ENCODE data around the gene ATAD3A. TPM values are rescaled to one million over a fixed set of nuclear protein-coding genes. Genes with fewer than 3 reads are reported as not detected.

The ATAD3A gene
- total and polyA plus RNA-seq, 3 donors from 2014 or later = 22.0 to 37.4 (median 35.7) TPM

DNA sequence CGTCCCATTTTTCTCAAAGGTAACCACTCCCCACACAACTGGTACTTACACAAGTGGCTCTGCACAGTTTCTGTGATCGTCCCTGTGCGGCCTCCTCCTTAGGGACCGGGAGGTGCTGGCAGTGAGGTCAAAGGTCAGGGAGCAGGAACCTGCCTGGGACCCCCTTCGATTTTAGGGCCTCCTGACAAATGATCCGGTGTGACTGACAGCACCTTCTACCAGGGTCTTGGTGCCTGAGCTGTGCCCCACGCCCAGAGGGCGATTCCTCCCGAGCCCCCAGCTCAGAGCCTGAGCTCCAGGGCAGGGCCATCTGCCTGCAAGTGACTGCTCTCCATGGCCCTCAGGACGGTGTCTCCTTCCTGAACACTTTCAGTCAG, 40.3 kb downstream of the ATAD3A start:
- Histone ChIP-seq H3K9me3 (no peaks in the 10 kb centered on the region), H3K27ac (no peak overlapping the region), H3K4me3 (no peak overlapping the region), H3K4me1 (peaks cover 8% of the 10 kb centered on the region), H3K27me3 (no peaks in the 10 kb centered on the region), H3K36me3 (ENCODE audit: low read depth, missing control alignments) (no peaks in the 10 kb centered on the region)
- no peak for TF ChIP-seq POLR2A (IDR thresholded peaks at IDR 0.05)
- TF ChIP-seq, protein P1, sequence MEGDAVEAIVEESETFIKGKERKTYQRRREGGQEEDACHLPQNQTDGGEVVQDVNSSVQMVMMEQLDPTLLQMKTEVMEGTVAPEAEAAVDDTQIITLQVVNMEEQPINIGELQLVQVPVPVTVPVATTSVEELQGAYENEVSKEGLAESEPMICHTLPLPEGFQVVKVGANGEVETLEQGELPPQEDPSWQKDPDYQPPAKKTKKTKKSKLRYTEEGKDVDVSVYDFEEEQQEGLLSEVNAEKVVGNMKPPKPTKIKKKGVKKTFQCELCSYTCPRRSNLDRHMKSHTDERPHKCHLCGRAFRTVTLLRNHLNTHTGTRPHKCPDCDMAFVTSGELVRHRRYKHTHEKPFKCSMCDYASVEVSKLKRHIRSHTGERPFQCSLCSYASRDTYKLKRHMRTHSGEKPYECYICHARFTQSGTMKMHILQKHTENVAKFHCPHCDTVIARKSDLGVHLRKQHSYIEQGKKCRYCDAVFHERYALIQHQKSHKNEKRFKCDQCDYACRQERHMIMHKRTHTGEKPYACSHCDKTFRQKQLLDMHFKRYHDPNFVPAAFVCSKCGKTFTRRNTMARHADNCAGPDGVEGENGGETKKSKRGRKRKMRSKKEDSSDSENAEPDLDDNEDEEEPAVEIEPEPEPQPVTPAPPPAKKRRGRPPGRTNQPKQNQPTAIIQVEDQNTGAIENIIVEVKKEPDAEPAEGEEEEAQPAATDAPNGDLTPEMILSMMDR (IDR thresholded peaks at IDR 0.05) = no peak
- intact Hi-C loops (cut with DNase I; ENCODE audit: low total_unique reads) = no loop called here
- no peak for DNase-seq
- WGBS, 2 donors = 77 to 93% methylated on average over 5 to 10 of the region's 10 CpGs

GRCh38 chr1:1553821-1554494, 42.0 kb downstream of the ATAD3A start:
- no peak for TF ChIP-seq POLR2A (IDR thresholded peaks at IDR 0.05)
- TF ChIP-seq, protein P1 (IDR thresholded peaks at IDR 0.05) = no peak
- H3K36me3 ChIP-seq (ENCODE audit: low read depth, missing control alignments) = no peaks in the 10 kb centered on the region
- H3K4me1 ChIP-seq = peaks cover 12% of the 10 kb centered on the region
- H3K4me3 ChIP-seq = no peak overlapping the region
- 92 to 95% methylated on average over 35 of the region's 35 CpGs for WGBS, 2 donors
- intact Hi-C loops (cut with DNase I; ENCODE audit: low total_unique reads) = no loop called here
- H3K9me3 ChIP-seq = no peaks in the 10 kb centered on the region
- no peak overlapping the region for H3K27ac ChIP-seq
- DNase-seq = no peak
- no peaks in the 10 kb centered on the region for H3K27me3 ChIP-seq

DNA sequence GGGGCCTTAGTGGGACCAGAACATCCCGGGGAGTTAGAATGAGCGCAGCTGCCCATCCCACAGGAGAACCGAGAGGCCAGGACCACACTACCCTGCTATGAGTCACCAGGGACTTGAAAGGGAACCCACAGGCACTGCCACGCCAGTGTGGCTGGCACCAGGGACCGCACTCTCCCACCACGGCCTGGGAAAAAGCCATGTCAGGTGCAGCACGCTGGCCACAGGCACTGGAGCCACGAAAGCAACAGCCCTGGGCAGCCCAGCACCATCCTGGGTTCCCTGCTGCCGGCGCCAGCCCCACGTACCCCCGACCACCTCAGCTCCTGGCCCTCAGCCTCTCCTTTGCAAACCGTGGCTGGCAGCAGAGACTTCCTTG, 42.6 kb downstream of the ATAD3A start:
- intact Hi-C loops (cut with DNase I; ENCODE audit: low total_unique reads) = no loop called here
- DNase-seq = no peak
- Histone ChIP-seq H3K36me3 (ENCODE audit: low read depth, missing control alignments) (no peaks in the 10 kb centered on the region), H3K9me3 (no peaks in the 10 kb centered on the region), H3K4me1 (peaks cover 12% of the 10 kb centered on the region), H3K27ac (no peak overlapping the region), H3K27me3 (no peaks in the 10 kb centered on the region), H3K4me3 (no peak overlapping the region)
- TF ChIP-seq POLR2A (IDR thresholded peaks at IDR 0.05) = no peak
- TF ChIP-seq, protein P1 (IDR thresholded peaks at IDR 0.05) = no peak
- WGBS, 2 donors = 77 to 88% methylated on average over 5 to 13 of the region's 13 CpGs

DNA sequence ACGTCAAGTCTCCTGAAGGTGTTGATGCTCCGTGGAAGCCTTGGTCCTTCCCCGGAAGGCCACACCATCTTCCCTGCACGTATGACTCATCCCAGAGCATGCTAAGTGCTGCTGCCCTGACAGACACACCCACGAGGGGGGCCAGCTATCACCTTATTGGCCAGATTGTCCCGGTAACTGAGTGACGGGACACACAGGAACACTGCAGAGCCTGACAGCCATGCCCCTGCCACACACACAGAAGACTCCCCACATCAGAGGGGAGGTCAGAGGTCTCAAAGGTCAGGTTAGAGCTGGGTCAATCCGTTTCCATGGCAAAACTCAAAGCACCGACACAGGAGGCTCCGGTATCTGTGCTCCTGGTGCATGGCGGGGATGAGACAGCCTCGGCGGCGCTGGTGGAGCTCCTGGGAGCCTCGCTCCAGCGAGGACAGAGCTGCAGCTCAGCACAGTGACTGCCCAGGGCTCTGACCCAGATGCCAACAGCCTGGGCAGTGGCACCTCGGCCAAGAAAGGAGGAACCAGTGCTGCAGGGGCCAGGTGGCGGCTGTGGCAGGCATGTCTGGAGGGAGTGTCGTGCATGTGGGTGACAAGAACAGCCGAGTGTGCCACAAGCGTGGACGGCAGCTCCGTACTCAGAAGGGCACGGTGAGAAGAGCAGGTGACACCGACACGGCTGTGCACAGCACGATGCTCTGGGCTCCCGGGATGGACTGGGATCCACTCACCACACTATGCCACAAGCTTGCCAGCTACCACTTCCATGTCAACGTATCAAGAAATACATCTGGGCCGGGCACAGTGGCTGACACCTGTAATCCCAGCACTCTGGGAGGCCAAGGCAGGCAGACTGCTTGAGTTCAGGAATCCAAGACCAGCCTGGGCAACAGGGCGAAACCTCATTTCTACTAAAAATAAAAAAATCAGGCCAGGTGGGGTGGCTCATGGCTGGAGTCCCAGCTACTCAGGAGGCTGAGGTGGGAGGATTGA, 43.3 kb downstream of the ATAD3A start:
- TF ChIP-seq, protein P1 (IDR thresholded peaks at IDR 0.05) = no peak
- TF ChIP-seq POLR2A (IDR thresholded peaks at IDR 0.05) = no peak
- Histone ChIP-seq H3K27ac (no peak overlapping the region), H3K4me3 (no peak overlapping the region), H3K36me3 (ENCODE audit: low read depth, missing control alignments) (no peaks in the 10 kb centered on the region), H3K9me3 (no peaks in the 10 kb centered on the region), H3K27me3 (no peaks in the 10 kb centered on the region), H3K4me1 (peaks cover 12% of the 10 kb centered on the region)
- no peak for DNase-seq
- intact Hi-C loops (cut with DNase I; ENCODE audit: low total_unique reads) = no loop called here
- 79 to 80% methylated on average over 2 to 30 of the region's 31 CpGs for WGBS, 2 donors
